Loucy (cell line): Measurements from ENCODE around the gene RNLS.

Source experiments
- EZH2phosphoT487 ChIP-seq: fragments of 200-600 bp; IDR thresholded peaks from 2 replicates; pipeline ENCODE4 v1.6.1; 2018; ENCODE audit warnings: antibody characterized with exemption, mild to moderate bottlenecking, moderate library complexity, borderline replicate concordance
- TF ChIP-seq, protein P1 (sequence below): fragments of 200-600 bp; sonication (generic); conservative IDR thresholded peaks from 2 replicates; pipeline ENCODE4 v1.5.1; 2014; ENCODE audit warnings: mild to moderate bottlenecking, antibody characterized with exemption, low read length

DNA sequence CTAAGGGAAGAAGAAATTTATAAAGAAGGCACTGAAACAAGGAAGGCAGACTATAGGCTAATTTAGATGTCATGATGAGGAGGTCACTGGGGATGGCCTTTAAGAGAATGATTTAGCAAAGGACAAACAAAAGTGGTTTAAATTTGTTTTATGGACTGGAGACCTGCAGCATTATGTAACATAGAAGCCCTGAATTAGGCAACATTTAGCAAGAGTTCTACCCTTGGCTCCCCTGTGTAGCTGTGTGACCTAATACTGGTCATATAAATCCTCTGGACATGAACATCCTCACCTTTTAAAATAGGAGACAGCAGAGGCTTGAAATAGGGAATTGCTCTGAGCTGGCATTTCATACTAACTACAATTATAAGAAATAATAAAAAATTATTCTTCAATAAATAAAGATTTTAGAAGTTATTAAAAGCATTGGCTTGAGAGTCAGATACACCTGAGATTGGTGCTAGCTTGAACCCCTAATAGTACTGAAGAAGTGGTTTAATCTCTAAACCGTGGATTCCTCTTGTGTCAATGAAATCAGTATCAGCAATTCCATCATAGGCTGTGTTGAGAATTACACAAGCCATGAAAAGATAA is 48.9 kb downstream of the RNLS start:
- TF ChIP-seq, protein P1, sequence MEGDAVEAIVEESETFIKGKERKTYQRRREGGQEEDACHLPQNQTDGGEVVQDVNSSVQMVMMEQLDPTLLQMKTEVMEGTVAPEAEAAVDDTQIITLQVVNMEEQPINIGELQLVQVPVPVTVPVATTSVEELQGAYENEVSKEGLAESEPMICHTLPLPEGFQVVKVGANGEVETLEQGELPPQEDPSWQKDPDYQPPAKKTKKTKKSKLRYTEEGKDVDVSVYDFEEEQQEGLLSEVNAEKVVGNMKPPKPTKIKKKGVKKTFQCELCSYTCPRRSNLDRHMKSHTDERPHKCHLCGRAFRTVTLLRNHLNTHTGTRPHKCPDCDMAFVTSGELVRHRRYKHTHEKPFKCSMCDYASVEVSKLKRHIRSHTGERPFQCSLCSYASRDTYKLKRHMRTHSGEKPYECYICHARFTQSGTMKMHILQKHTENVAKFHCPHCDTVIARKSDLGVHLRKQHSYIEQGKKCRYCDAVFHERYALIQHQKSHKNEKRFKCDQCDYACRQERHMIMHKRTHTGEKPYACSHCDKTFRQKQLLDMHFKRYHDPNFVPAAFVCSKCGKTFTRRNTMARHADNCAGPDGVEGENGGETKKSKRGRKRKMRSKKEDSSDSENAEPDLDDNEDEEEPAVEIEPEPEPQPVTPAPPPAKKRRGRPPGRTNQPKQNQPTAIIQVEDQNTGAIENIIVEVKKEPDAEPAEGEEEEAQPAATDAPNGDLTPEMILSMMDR, result no peak
- TF ChIP-seq EZH2phosphoT487, result no peak
